K562 (cell line): ENCODE measurements around the gene NPM1. TPM values are rescaled to one million over a fixed set of nuclear protein-coding genes. Genes with fewer than 3 reads are reported as not detected.

Source experiments
- ATAC-seq: fragments of 200-7000 bp; cut with Tn5 transposase; 3 replicates; pipeline ENCODE4 v1.9.1; 2020; ENCODE audit warnings: moderate library complexity
- BruUV-seq: library from RNA; stranded (reverse); fragments of 400-500 nt; replicated peaks from 2 replicates; lab custom pipeline; 2021; lab: Mats Ljungman, UMichigan
- CTCF ChIA-PET: fragments of 300-600 bp; formaldehyde crosslinking; extraction: SDS; loops from one replicate; lab custom pipeline; 2021; ENCODE audit warnings: low intra/inter-chr PET ratio; lab: Yijun Ruan, JAX
- POLR2A ChIA-PET: fragments of 300-600, 350-650 bp; sonication (Branson Sonifier 250); formaldehyde crosslinking; extraction: SDS; loops from one replicate; lab custom pipeline; 2021; ENCODE audit warnings: antibody characterized with exemption, inconsistent platforms; lab: Yijun Ruan, JAX
- DNase-seq, 4 experiments: peaks; one replicate each; pipeline versions ENCODE4 v3.0.0 to v3.0.0-alpha.2; 2011 to 2018; ENCODE audit warnings: low spot score in 3 of 4, mixed read lengths in 3 of 4; ENCODE audit errors: extremely low read depth in 1 of 4
- FAIRE-seq: peaks from 2 replicates; lab custom pipeline; 2011; peaks lifted over from hg19 to GRCh38; lab: Jason Lieb, UNC
- H2AFZ ChIP-seq: 2 replicates; pipeline ENCODE4 v1.6.0; 2011; ENCODE audit warnings: low read depth, low read length, control low read depth, inconsistent platforms
- H3K27ac ChIP-seq: fragments of 200-600 bp; 3 replicates; pipeline ENCODE4 v1.8.0; 2011; ENCODE audit warnings: low read depth, mild to moderate bottlenecking, control low read depth, inconsistent platforms, low read length, moderate library complexity, mixed read lengths; ENCODE audit errors: extremely low read depth
- H3K27me3 ChIP-seq, 2 experiments: fragments of 300-600 bp in 1 of 2; 2 replicates in 1 of 2; 3 replicates in 1 of 2; pipeline versions ENCODE4 v1.6.0 to v1.8.0; 2011; ENCODE audit warnings: inconsistent platforms in 2 of 2, low read length in 2 of 2, mild to moderate bottlenecking in 1 of 2, mixed read lengths in 1 of 2, moderate library complexity in 1 of 2; ENCODE audit not compliant: control insufficient read depth in 2 of 2, insufficient read depth in 2 of 2
- H3K36me3 ChIP-seq: fragments of 300-600 bp; 3 replicates; pipeline ENCODE4 v1.8.0; 2011; ENCODE audit warnings: mild to moderate bottlenecking, low read length, inconsistent platforms; ENCODE audit not compliant: control insufficient read depth, insufficient read depth
- H3K4me1 ChIP-seq, 2 experiments: fragments of 200-600 bp in 1 of 2; replicated peaks in 1 of 2; 2 replicates in 1 of 2; 3 replicates in 1 of 2; pipeline versions ENCODE4 v1.5.1 to v1.8.0; 2011; ENCODE audit warnings: inconsistent platforms in 2 of 2, low read length in 2 of 2, mild to moderate bottlenecking in 1 of 2, mixed read lengths in 1 of 2, moderate library complexity in 1 of 2; ENCODE audit not compliant: control insufficient read depth in 2 of 2, insufficient read depth in 2 of 2
- H3K4me2 ChIP-seq: 2 replicates; pipeline ENCODE4 v1.6.1; 2011; ENCODE audit warnings: low read length, control low read depth, inconsistent platforms, mixed read lengths; ENCODE audit not compliant: insufficient read depth
- H3K4me3 ChIP-seq: fragments of 200-600 bp; sonication (generic), shearing (Covaris generic); 2 replicates; pipeline ENCODE4 v1.5.1; 2016; ENCODE audit warnings: control low read depth, inconsistent platforms
- H3K79me2 ChIP-seq: fragments of 200-600 bp; 3 replicates; pipeline ENCODE4 v1.8.0; 2011; ENCODE audit warnings: low read length, inconsistent platforms; ENCODE audit not compliant: control insufficient read depth, insufficient read depth
- H3K9ac ChIP-seq, 2 experiments: 2 replicates each; pipeline versions ENCODE4 v1.6.0 to v1.6.1; 2011; ENCODE audit warnings: low read depth in 2 of 2, low read length in 2 of 2, control low read depth in 1 of 2, inconsistent platforms in 1 of 2, mild to moderate bottlenecking in 1 of 2, mixed read lengths in 1 of 2; ENCODE audit not compliant: insufficient read depth in 1 of 2
- H3K9me1 ChIP-seq: one replicate; pipeline ENCODE4 v1.6.0; 2011; ENCODE audit warnings: inconsistent platforms, mild to moderate bottlenecking, low read length, moderate library complexity; ENCODE audit not compliant: control insufficient read depth, insufficient read depth
- H3K9me3 ChIP-seq: replicated peaks from 2 replicates; pipeline ENCODE4 v1.5.1; 2011; ENCODE audit warnings: low read depth, low read length, inconsistent platforms; ENCODE audit not compliant: control insufficient read depth, insufficient read depth
- H4K20me1 ChIP-seq: replicated peaks from 2 replicates; pipeline ENCODE4 v1.6.1; 2011; ENCODE audit warnings: low read length, inconsistent platforms, mixed read lengths; ENCODE audit not compliant: control insufficient read depth, insufficient read depth
- KDM1A ChIP-seq, 2 experiments: fragments of 450-650 bp; IDR thresholded peaks; 2 replicates each; pipeline ENCODE4 v1.6.1; 2016; ENCODE audit warnings: mild to moderate bottlenecking in 2 of 2
- MAFK ChIP-seq: IDR thresholded peaks from 2 replicates; pipeline ENCODE4 v1.6.1; 2011; ENCODE audit warnings: low read length, improper control_type of control experiment
- NFRKB ChIP-seq: fragments of 450-650 bp; IDR thresholded peaks from 2 replicates; pipeline ENCODE4 v1.6.1; 2016; ENCODE audit warnings: low read depth
- POLR2B ChIP-seq: fragments of 450-650 bp; IDR thresholded peaks from 2 replicates; pipeline ENCODE4 v1.6.1; 2018; ENCODE audit warnings: low read depth; ENCODE audit not compliant: partially characterized antibody
- RBBP5 ChIP-seq: fragments of 200-600 bp; sonication (generic); IDR thresholded peaks from 2 replicates; pipeline ENCODE4 v1.6.1; 2012; ENCODE audit warnings: borderline replicate concordance, mild to moderate bottlenecking, low read length, control low read depth, inconsistent platforms; ENCODE audit not compliant: insufficient read depth, poor library complexity, severe bottlenecking
- TAF15 ChIP-seq: fragments of 200-400 bp; formaldehyde crosslinking; IDR thresholded peaks from 2 replicates; pipeline ENCODE4 v1.6.1; 2017; ENCODE audit warnings: mild to moderate bottlenecking, low read depth, low read length, moderate library complexity
- TCF3 ChIP-seq: sonication (generic); formaldehyde crosslinking; IDR thresholded peaks from 2 replicates; pipeline ENCODE4 v1.4.0; 2020; ENCODE audit warnings: mild to moderate bottlenecking, missing genetic modification reagents
- ZNF398 ChIP-seq: fragments of 250-450 bp; sonication (Bioruptor Pico); IDR thresholded peaks from 2 replicates; pipeline ENCODE4 v1.8.0; 2021; ENCODE audit warnings: moderate library complexity, mild to moderate bottlenecking, inconsistent platforms
- WGBS: fragments of 100-300 bp; shearing (Covaris generic); methylation state at CpG from one replicate; pipeline ENCODE4 v1.1.6; 2016; ENCODE audit warnings: low coverage, mixed read lengths; ENCODE audit not compliant: insufficient coverage; ENCODE audit errors: missing lambda C conversion rate; 5-methylcytosine and 5-hydroxymethylcytosine counted together
- in situ Hi-C: fragments of 300-500 bp; cut with MboI; formaldehyde crosslinking; loops from 4 replicates; pipeline ENCODE4 v1.15.0; 2018; ENCODE audit warnings: inconsistent platforms, mixed read lengths
- intact Hi-C: fragments of 100-400 bp; cut with micrococcal nuclease; formaldehyde crosslinking; loops from 2 replicates; pipeline ENCODE4 v1.14.2; 2022
- polyA plus RNA-seq, 8 experiments: library from polyadenylated mRNA; depleted of rRNA in 4 of 8; stranded (reverse) in 5 of 8; unstranded in 3 of 8; fragments of >200 nt; fragmentation: Nextera tagmentation in 2 of 8; fragmentation: Illumina TruSeq in 1 of 8; extraction: Ambion mirVana in 2 of 8; extraction: Trizol in 1 of 8; gene quantifications; 2 replicates each; pipeline versions ENCODE4 v1.2.1 to v1.2.3, GENCODE V29; 2011 to 2014; ENCODE audit warnings: inconsistent platforms in 1 of 8, missing spikeins in 1 of 8
- total RNA-seq, 7 experiments: library from RNA; depleted of rRNA in 6 of 7; stranded (reverse); fragments of >200 nt in 6 of 7; fragmentation: Illumina TruSeq in 2 of 7; extraction: Trizol in 2 of 7; gene quantifications; 2 replicates each; pipeline versions ENCODE4 v1.2.1 to v1.2.3, GENCODE V29; 2011 to 2021; ENCODE audit warnings: low replicate concordance in 1 of 7
- TF ChIP-seq, protein P1 (sequence below): fragments of 450-650 bp; IDR thresholded peaks from 2 replicates; pipeline ENCODE4 v1.7.0; 2016; ENCODE audit warnings: borderline replicate concordance
- TF ChIP-seq, protein P2 (sequence below): fragments of 150-350 bp; IDR thresholded peaks from 2 replicates; pipeline ENCODE4 v1.6.1; 2014; ENCODE audit warnings: low read depth, mild to moderate bottlenecking, low read length, borderline replicate concordance
- TF ChIP-seq, protein P3 (sequence below): IDR thresholded peaks from 2 replicates; pipeline ENCODE4 v1.6.1; 2012; ENCODE audit warnings: low read depth, low read length, improper control_type of control experiment, borderline replicate concordance

Gene NPM1
- total and polyA plus RNA-seq, 9 of the 15 experiments (the other 6 are each of a cell fraction or from before 2014, with no cell fraction given), result 2,438 to 6,909 (median 5,639) TPM

GRCh38 chr5:171433352-171433698 is 45.7 kb downstream of the NPM1 start (continued):
- TF ChIP-seq, protein P1, sequence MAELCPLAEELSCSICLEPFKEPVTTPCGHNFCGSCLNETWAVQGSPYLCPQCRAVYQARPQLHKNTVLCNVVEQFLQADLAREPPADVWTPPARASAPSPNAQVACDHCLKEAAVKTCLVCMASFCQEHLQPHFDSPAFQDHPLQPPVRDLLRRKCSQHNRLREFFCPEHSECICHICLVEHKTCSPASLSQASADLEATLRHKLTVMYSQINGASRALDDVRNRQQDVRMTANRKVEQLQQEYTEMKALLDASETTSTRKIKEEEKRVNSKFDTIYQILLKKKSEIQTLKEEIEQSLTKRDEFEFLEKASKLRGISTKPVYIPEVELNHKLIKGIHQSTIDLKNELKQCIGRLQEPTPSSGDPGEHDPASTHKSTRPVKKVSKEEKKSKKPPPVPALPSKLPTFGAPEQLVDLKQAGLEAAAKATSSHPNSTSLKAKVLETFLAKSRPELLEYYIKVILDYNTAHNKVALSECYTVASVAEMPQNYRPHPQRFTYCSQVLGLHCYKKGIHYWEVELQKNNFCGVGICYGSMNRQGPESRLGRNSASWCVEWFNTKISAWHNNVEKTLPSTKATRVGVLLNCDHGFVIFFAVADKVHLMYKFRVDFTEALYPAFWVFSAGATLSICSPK, result no peak
- TF ChIP-seq NFRKB, result no peak
- TF ChIP-seq, protein P2, sequence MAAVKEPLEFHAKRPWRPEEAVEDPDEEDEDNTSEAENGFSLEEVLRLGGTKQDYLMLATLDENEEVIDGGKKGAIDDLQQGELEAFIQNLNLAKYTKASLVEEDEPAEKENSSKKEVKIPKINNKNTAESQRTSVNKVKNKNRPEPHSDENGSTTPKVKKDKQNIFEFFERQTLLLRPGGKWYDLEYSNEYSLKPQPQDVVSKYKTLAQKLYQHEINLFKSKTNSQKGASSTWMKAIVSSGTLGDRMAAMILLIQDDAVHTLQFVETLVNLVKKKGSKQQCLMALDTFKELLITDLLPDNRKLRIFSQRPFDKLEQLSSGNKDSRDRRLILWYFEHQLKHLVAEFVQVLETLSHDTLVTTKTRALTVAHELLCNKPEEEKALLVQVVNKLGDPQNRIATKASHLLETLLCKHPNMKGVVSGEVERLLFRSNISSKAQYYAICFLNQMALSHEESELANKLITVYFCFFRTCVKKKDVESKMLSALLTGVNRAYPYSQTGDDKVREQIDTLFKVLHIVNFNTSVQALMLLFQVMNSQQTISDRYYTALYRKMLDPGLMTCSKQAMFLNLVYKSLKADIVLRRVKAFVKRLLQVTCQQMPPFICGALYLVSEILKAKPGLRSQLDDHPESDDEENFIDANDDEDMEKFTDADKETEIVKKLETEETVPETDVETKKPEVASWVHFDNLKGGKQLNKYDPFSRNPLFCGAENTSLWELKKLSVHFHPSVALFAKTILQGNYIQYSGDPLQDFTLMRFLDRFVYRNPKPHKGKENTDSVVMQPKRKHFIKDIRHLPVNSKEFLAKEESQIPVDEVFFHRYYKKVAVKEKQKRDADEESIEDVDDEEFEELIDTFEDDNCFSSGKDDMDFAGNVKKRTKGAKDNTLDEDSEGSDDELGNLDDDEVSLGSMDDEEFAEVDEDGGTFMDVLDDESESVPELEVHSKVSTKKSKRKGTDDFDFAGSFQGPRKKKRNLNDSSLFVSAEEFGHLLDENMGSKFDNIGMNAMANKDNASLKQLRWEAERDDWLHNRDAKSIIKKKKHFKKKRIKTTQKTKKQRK, result no peak

DNA sequence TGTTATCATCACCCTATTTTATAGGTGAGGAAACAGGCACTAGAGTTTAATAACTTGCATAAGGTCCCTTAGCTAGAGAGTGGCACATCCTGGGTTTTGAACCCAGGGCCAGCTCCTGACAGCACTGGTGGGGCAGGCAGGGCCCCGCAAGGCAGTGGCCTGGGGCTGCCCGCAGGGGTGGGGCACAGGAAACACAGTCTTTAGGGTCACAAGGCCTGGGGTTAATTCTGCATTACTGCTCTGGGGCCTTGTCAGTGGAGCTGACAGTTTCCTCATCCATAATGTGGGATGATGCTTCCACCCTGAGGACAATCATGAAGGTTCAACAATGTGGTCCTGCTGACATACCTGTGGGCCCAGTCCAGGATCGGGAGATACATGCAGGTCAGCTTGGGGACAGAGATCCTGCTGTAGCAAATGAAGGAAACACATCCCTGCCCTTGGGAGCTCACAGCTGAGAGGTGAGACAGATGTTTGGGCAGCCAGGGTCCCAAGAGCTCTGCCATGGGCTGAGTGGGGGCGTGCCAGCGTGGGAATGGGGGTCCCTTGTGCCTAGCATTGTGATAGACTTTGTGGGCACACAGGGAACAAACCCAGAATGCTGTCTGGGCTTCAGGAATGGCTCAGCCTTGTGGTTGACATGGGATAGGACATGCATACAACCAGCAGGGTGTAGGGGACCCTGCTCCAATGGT is 46.5 kb downstream of the NPM1 start:
- H2AFZ ChIP-seq, result no peak overlapping the region
- CTCF ChIA-PET, result no interaction called here
- no TSS peak for BruUV-seq
- POLR2A ChIA-PET, result no interaction called here
- H3K36me3 ChIP-seq, result no peaks in the 10 kb centered on the region
- H3K9ac ChIP-seq, result no peak overlapping the region
- peaks cover 5 to 18% of the 10 kb centered on the region in 2 experiments; a peak in 3 of 5 replicates for H3K4me1 ChIP-seq
- ATAC-seq (no peak), DNase-seq (no peak), FAIRE-seq (no peak)
- H3K4me3 ChIP-seq, result no peak overlapping the region
- H3K9me3 ChIP-seq, result no peaks in the 10 kb centered on the region
- 24% methylated on average over 5 of the region's 5 CpGs for WGBS
- H4K20me1 ChIP-seq, result 0 out of 2 replicates have a peak, but pooled peaks cover 7% of the 10 kb centered on the region
- H3K4me2 ChIP-seq, result no peak overlapping the region
- no peaks in the 10 kb centered on the region for H3K9me1 ChIP-seq
- in situ Hi-C loops, result no loop called here
- H3K27me3 ChIP-seq, result peaks cover 0 to 10% of the 10 kb centered on the region in 2 experiments; a peak in 3 of 5 replicates
- no peaks in the 10 kb centered on the region for H3K79me2 ChIP-seq
- intact Hi-C loops, result no loop called here
- no peak overlapping the region for H3K27ac ChIP-seq
- TF ChIP-seq, protein P3, sequence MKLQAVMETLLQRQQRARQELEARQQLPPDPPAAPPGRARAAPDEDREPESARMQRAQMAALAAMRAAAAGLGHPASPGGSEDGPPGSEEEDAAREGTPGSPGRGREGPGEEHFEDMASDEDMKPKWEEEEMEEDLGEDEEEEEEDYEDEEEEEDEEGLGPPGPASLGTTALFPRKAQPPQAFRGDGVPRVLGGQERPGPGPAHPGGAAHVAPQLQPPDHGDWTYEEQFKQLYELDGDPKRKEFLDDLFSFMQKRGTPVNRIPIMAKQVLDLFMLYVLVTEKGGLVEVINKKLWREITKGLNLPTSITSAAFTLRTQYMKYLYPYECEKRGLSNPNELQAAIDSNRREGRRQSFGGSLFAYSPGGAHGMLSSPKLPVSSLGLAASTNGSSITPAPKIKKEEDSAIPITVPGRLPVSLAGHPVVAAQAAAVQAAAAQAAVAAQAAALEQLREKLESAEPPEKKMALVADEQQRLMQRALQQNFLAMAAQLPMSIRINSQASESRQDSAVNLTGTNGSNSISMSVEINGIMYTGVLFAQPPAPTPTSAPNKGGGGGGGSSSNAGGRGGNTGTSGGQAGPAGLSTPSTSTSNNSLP, result no peak
- no peak for TF ChIP-seq POLR2B
- no peak for TF ChIP-seq MAFK
- TF ChIP-seq RBBP5, result no peak
- no peak for TF ChIP-seq KDM1A (IDR thresholded peaks at IDR 0.05)
- no peak for TF ChIP-seq TCF3
- no peak for TF ChIP-seq ZNF398 (CRISPR knock-in tag)
- no peak for TF ChIP-seq TAF15
